ENCODE results near the gene ADAMTSL3.

Gene ADAMTSL3

GRCh38 chr15:83610901-83611685, 42.8 kb upstream of the ADAMTSL3 start:
- H3K79me2 ChIP-seq (ENCODE audit: low read length): no peaks in the 10 kb centered on the region
- H3K27ac ChIP-seq (ENCODE audit: low read length): no peak overlapping the region
- peaks cover 8% of the 10 kb centered on the region for H3K27me3 ChIP-seq (ENCODE audit: low read depth, low read length)
- H3K4me1 ChIP-seq (ENCODE audit: low read length): no peaks in the 10 kb centered on the region
- H4K20me1 ChIP-seq (ENCODE audit: insufficient read depth, low read length): no peaks in the 10 kb centered on the region
- TF ChIP-seq CTCF (IDR thresholded peaks at IDR 0.05; ENCODE audit: low read depth, low read length): no peak
- TF ChIP-seq EZH2phosphoT487 (IDR thresholded peaks at IDR 0.05; ENCODE audit: low read depth): no peak
- no peak overlapping the region for H3K4me2 ChIP-seq (ENCODE audit: low read length)
- no peak overlapping the region for H2AFZ ChIP-seq (ENCODE audit: low read depth, low read length)
- no peak overlapping the region for H3K9ac ChIP-seq (ENCODE audit: low read length)
- H3K9me3 ChIP-seq (ENCODE audit: insufficient read depth, low read length): no peaks in the 10 kb centered on the region
- no peaks in the 10 kb centered on the region for H3K36me3 ChIP-seq (replicated peaks; ENCODE audit: low read depth, low read length)
- no peak overlapping the region for H3K4me3 ChIP-seq (ENCODE audit: low read length)

- Histone ChIP-seq H3K36me3 (replicated peaks; ENCODE audit: low read depth, low read length) (no peaks in the 10 kb centered on the region), H3K27ac (ENCODE audit: low read length) (no peak overlapping the region), H3K9me3 (ENCODE audit: insufficient read depth, low read length) (no peaks in the 10 kb centered on the region), H2AFZ (ENCODE audit: low read depth, low read length) (no peak overlapping the region), H4K20me1 (ENCODE audit: insufficient read depth, low read length) (no peaks in the 10 kb centered on the region), H3K4me3 (ENCODE audit: low read length) (no peak overlapping the region), H3K79me2 (ENCODE audit: low read length) (no peaks in the 10 kb centered on the region), H3K4me1 (ENCODE audit: low read length) (no peaks in the 10 kb centered on the region), H3K27me3 (ENCODE audit: low read depth, low read length) (0 out of 2 replicates have a peak, but pooled peaks cover 2% of the 10 kb centered on the region), H3K9ac (ENCODE audit: low read length) (no peak overlapping the region), H3K4me2 (ENCODE audit: low read length) (no peak overlapping the region)
- no peak for TF ChIP-seq CTCF (IDR thresholded peaks at IDR 0.05; ENCODE audit: low read depth, low read length)
- no peak for TF ChIP-seq EZH2phosphoT487 (IDR thresholded peaks at IDR 0.05; ENCODE audit: low read depth)
Observed at GRCh38 chr15:83612226-83612625, 41.7 kb upstream of the ADAMTSL3 start.

GRCh38 chr15:83612898-83613635, 40.9 kb upstream of the ADAMTSL3 start:
- H3K27me3 ChIP-seq (ENCODE audit: low read depth, low read length): no peaks in the 10 kb centered on the region
- H3K9me3 ChIP-seq (ENCODE audit: insufficient read depth, low read length): no peaks in the 10 kb centered on the region
- H2AFZ ChIP-seq (ENCODE audit: low read depth, low read length): no peak overlapping the region
- no peaks in the 10 kb centered on the region for H4K20me1 ChIP-seq (ENCODE audit: insufficient read depth, low read length)
- no peak overlapping the region for H3K4me2 ChIP-seq (ENCODE audit: low read length)
- TF ChIP-seq CTCF (IDR thresholded peaks at IDR 0.05; ENCODE audit: low read depth, low read length): no peak
- no peak for TF ChIP-seq EZH2phosphoT487 (IDR thresholded peaks at IDR 0.05; ENCODE audit: low read depth)
- no peaks in the 10 kb centered on the region for H3K4me1 ChIP-seq (ENCODE audit: low read length)
- H3K79me2 ChIP-seq (ENCODE audit: low read length): no peaks in the 10 kb centered on the region
- H3K36me3 ChIP-seq (replicated peaks; ENCODE audit: low read depth, low read length): no peaks in the 10 kb centered on the region
- no peak overlapping the region for H3K9ac ChIP-seq (ENCODE audit: low read length)
- H3K27ac ChIP-seq (ENCODE audit: low read length): no peak overlapping the region
- no peak overlapping the region for H3K4me3 ChIP-seq (ENCODE audit: low read length)

GRCh38 chr15:83613714-83614113, 40.2 kb upstream of the ADAMTSL3 start:
- Histone ChIP-seq H3K4me1 (ENCODE audit: low read length) (no peaks in the 10 kb centered on the region), H3K36me3 (replicated peaks; ENCODE audit: low read depth, low read length) (no peaks in the 10 kb centered on the region), H4K20me1 (ENCODE audit: insufficient read depth, low read length) (no peaks in the 10 kb centered on the region), H3K27ac (ENCODE audit: low read length) (no peak overlapping the region), H3K9me3 (ENCODE audit: insufficient read depth, low read length) (no peaks in the 10 kb centered on the region), H3K9ac (ENCODE audit: low read length) (no peak overlapping the region), H3K79me2 (ENCODE audit: low read length) (no peaks in the 10 kb centered on the region), H3K4me3 (ENCODE audit: low read length) (no peak overlapping the region), H2AFZ (ENCODE audit: low read depth, low read length) (no peak overlapping the region), H3K4me2 (ENCODE audit: low read length) (no peak overlapping the region), H3K27me3 (ENCODE audit: low read depth, low read length) (no peaks in the 10 kb centered on the region)
- TF ChIP-seq EZH2phosphoT487 (IDR thresholded peaks at IDR 0.05; ENCODE audit: low read depth) (no peak), CTCF (IDR thresholded peaks at IDR 0.05; ENCODE audit: low read depth, low read length) (no peak)
